DND-41 (cell line): ENCODE data around the gene SCYL3.

Experiments used
- ATAC-seq: fragments of 200-7000 bp; cut with Tn5 transposase; 3 replicates; pipeline ENCODE4 v1.9.1; 2021; ENCODE audit warnings: low read depth; ENCODE audit not compliant: insufficient read depth
- DNase-seq: peaks from one replicate; pipeline ENCODE4 v3.0.0-alpha.2; 2020
- H2AFZ ChIP-seq: 2 replicates; pipeline ENCODE4 v1.6.0; 2012; ENCODE audit warnings: low read depth, low read length
- H3K27ac ChIP-seq: 2 replicates; pipeline ENCODE4 v1.5.1; 2012; ENCODE audit warnings: low read length, inconsistent platforms
- H3K27me3 ChIP-seq: fragments of 200-600 bp; sonication (generic); 2 replicates; pipeline ENCODE4 v1.6.0; 2012; ENCODE audit warnings: low read length, mild to moderate bottlenecking, inconsistent platforms; ENCODE audit not compliant: insufficient read depth, poor library complexity
- H3K36me3 ChIP-seq: 2 replicates; pipeline ENCODE4 v1.5.1; 2012; ENCODE audit warnings: low read length, inconsistent platforms; ENCODE audit not compliant: insufficient read depth
- H3K4me1 ChIP-seq: 2 replicates; pipeline ENCODE4 v1.5.1; 2012; ENCODE audit warnings: mild to moderate bottlenecking, low read length; ENCODE audit not compliant: insufficient read depth
- H3K4me2 ChIP-seq: 2 replicates; pipeline ENCODE4 v1.6.0; 2012; ENCODE audit warnings: mild to moderate bottlenecking, moderate library complexity, low read length, inconsistent platforms; ENCODE audit not compliant: insufficient read depth
- H3K4me3 ChIP-seq, 2 experiments: fragments of 200-600 bp in 1 of 2; shearing (Covaris generic) in 1 of 2; 2 replicates each; pipeline ENCODE4 v1.5.1; 2012 to 2016; ENCODE audit warnings: inconsistent platforms in 2 of 2, low read length in 2 of 2, mild to moderate bottlenecking in 2 of 2, low read depth in 1 of 2, moderate library complexity in 1 of 2
- H3K79me2 ChIP-seq: 2 replicates; pipeline ENCODE4 v1.6.0; 2012; ENCODE audit warnings: low read length, inconsistent platforms; ENCODE audit not compliant: insufficient read depth
- H3K9ac ChIP-seq: 2 replicates; pipeline ENCODE4 v1.6.0; 2012; ENCODE audit warnings: low read depth, mild to moderate bottlenecking, inconsistent platforms, low read length, moderate library complexity
- H3K9me3 ChIP-seq: 2 replicates; pipeline ENCODE4 v1.5.1; 2012; ENCODE audit warnings: low read length, moderate library complexity, mild to moderate bottlenecking, inconsistent platforms; ENCODE audit not compliant: insufficient read depth, severe bottlenecking
- H4K20me1 ChIP-seq: 2 replicates; pipeline ENCODE4 v1.6.0; 2012; ENCODE audit warnings: low read length; ENCODE audit not compliant: insufficient read depth
- EZH2 ChIP-seq: IDR thresholded peaks from 3 replicates; pipeline ENCODE4 v1.6.1; 2012; ENCODE audit warnings: borderline replicate concordance, low read depth, mild to moderate bottlenecking, moderate library complexity, low read length, inconsistent platforms; ENCODE audit not compliant: severe bottlenecking
- TF ChIP-seq, protein P1 (sequence below): IDR thresholded peaks from 2 replicates; pipeline ENCODE4 v1.5.1; 2012; ENCODE audit warnings: borderline replicate concordance, low read length, moderate library complexity, mild to moderate bottlenecking; ENCODE audit not compliant: poor library complexity, severe bottlenecking; ENCODE audit errors: extremely low read depth

The SCYL3 gene

DNA sequence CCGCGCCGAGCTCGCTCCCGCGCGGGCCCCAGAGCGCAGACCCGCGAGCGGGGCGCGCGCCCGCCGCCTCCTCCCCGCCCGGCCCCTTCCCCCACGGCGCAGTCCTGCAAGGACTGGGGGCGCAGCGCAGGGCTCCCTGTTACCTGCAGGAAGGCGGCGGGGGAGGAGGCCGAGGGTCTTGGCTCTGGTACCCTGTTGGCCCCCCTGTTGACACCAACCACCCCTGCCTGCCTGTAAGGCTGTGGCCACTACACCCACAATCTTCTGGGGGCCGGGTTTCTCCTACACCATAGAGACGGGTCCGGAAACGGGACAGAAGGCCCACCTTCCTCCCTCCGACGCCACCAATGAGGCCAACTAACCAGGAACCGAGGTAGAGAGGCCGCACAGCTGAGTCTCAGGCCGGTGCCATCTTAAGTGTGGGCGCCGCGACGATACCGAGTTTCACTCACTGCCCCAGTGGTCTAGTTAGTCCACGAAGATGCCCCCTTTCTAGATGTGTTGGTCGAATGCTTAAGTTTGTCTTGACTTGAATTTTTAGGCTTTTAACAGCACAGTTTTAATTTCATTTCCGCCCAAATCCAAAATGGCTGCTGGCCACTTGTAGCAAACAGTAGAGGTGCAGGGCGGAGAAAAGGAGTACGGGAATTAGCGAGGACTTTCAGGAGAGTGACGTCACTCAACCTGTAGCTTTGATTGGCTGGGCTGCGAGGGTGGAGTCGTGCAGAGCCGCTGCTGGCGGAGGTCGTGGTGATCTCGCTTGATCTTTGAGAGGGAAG, at the start of gene SCYL3:
Gene SCYL3 (minus strand): TSS at position 252 of the 779 bp plus-strand sequence. CDS start 5,056 bp downstream, outside the sequence.
- Histone ChIP-seq H3K4me3 (peak within 1 kb of the TSS; percentile 79 to 96), H3K9me3 (no peaks in the 10 kb centered on the region), H3K4me1 (peaks cover 36% of the 10 kb centered on the region), H3K36me3 (no peaks in the 10 kb centered on the region), H3K4me2 (peak within 1 kb of the TSS; percentile 96), H3K9ac (peak within 1 kb of the TSS; percentile 90), H2AFZ (peak within 1 kb of the TSS; percentile 86), H3K79me2 (peaks cover 42% of the 10 kb centered on the region), H4K20me1 (no peaks in the 10 kb centered on the region), H3K27me3 (no peaks in the 10 kb centered on the region), H3K27ac (peak within 1 kb of the TSS; percentile 99)
- no peak for TF ChIP-seq EZH2
- TF ChIP-seq, protein P1, sequence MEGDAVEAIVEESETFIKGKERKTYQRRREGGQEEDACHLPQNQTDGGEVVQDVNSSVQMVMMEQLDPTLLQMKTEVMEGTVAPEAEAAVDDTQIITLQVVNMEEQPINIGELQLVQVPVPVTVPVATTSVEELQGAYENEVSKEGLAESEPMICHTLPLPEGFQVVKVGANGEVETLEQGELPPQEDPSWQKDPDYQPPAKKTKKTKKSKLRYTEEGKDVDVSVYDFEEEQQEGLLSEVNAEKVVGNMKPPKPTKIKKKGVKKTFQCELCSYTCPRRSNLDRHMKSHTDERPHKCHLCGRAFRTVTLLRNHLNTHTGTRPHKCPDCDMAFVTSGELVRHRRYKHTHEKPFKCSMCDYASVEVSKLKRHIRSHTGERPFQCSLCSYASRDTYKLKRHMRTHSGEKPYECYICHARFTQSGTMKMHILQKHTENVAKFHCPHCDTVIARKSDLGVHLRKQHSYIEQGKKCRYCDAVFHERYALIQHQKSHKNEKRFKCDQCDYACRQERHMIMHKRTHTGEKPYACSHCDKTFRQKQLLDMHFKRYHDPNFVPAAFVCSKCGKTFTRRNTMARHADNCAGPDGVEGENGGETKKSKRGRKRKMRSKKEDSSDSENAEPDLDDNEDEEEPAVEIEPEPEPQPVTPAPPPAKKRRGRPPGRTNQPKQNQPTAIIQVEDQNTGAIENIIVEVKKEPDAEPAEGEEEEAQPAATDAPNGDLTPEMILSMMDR, result peak; percentile 4
- ATAC-seq (peak; percentile 94), DNase-seq (peak; percentile 95)

GRCh38 chr1:169941982-169942830, 48.5 kb upstream of the SCYL3 start:
- no peaks in the 10 kb centered on the region for H4K20me1 ChIP-seq
- H3K36me3 ChIP-seq, result 0 out of 2 replicates have a peak, but pooled peaks cover 3% of the 10 kb centered on the region
- no peaks in the 10 kb centered on the region for H3K79me2 ChIP-seq
- H3K4me1 ChIP-seq, result no peaks in the 10 kb centered on the region
- H3K27ac ChIP-seq, result no peak overlapping the region
- H3K4me2 ChIP-seq, result no peak overlapping the region
- no peak overlapping the region for H3K9ac ChIP-seq
- no peaks in the 10 kb centered on the region for H3K27me3 ChIP-seq
- peak; percentile 40; the same call in 1 of the 3 replicates for ATAC-seq
- H2AFZ ChIP-seq, result no peak overlapping the region
- DNase-seq, result no peak
- TF ChIP-seq EZH2, result no peak
- TF ChIP-seq, protein P1, result no peak
- H3K9me3 ChIP-seq, result no peaks in the 10 kb centered on the region
- no peak overlapping the region for H3K4me3 ChIP-seq

GRCh38 chr1:169933984-169934725, 40.5 kb upstream of the SCYL3 start:
- Histone ChIP-seq H3K9me3 (no peaks in the 10 kb centered on the region), H3K4me2 (no peak overlapping the region), H3K27ac (no peak overlapping the region), H3K79me2 (no peaks in the 10 kb centered on the region), H4K20me1 (no peaks in the 10 kb centered on the region), H3K36me3 (no peaks in the 10 kb centered on the region), H2AFZ (no peak overlapping the region), H3K27me3 (no peaks in the 10 kb centered on the region), H3K4me1 (no peaks in the 10 kb centered on the region), H3K9ac (no peak overlapping the region), H3K4me3 (no peak overlapping the region)
- ATAC-seq (no peak), DNase-seq (no peak)
- TF ChIP-seq, protein P1, result no peak
- no peak for TF ChIP-seq EZH2
